Measurements from ENCODE around the gene USP37.

DNA sequence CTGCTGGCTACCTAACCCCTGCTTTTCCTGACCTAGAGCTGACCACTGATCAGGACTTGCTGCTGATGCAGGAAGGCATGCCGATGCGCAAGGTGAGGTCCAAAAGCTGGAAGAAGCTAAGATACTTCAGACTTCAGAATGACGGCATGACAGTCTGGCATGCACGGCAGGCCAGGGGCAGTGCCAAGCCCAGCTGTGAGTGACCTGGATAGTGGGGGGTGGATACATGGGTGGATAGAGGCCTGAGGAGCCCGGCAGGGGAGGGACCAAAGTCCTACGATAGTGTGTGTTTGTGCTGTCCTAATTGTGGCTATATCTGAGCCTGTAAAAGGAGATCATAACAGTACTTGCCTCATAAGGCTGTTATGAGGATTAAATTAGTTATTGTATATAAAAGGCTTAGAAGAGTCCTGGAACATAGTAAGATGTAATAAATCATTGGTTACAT is 47.7 kb upstream of the USP37 start:
- TF ChIP-seq, protein P1, sequence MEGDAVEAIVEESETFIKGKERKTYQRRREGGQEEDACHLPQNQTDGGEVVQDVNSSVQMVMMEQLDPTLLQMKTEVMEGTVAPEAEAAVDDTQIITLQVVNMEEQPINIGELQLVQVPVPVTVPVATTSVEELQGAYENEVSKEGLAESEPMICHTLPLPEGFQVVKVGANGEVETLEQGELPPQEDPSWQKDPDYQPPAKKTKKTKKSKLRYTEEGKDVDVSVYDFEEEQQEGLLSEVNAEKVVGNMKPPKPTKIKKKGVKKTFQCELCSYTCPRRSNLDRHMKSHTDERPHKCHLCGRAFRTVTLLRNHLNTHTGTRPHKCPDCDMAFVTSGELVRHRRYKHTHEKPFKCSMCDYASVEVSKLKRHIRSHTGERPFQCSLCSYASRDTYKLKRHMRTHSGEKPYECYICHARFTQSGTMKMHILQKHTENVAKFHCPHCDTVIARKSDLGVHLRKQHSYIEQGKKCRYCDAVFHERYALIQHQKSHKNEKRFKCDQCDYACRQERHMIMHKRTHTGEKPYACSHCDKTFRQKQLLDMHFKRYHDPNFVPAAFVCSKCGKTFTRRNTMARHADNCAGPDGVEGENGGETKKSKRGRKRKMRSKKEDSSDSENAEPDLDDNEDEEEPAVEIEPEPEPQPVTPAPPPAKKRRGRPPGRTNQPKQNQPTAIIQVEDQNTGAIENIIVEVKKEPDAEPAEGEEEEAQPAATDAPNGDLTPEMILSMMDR (IDR thresholded peaks at IDR 0.05), result no peak
- TF ChIP-seq POLR2A (IDR thresholded peaks at IDR 0.05), result no peak

All from breast epithelium (tissue), 3 donors.